Activated CD4-positive, alpha-beta T cell treated with anti-CD3 and anti-CD28 coated beads for 24 hours (primary cell): ENCODE results near the gene FAM227B.
"Not testable (repeated sequence)": the region's sequence is repeated elsewhere in the genome, so short reads cannot be mapped to it uniquely, and the experiment has no call there.

Source experiments
- DNase-seq, 2 donors: peaks; one replicate each; pipeline ENCODE4 v3.0.0-alpha.2; 2020; ENCODE audit warnings: low read depth in 2 of 2

The FAM227B gene, protein sequence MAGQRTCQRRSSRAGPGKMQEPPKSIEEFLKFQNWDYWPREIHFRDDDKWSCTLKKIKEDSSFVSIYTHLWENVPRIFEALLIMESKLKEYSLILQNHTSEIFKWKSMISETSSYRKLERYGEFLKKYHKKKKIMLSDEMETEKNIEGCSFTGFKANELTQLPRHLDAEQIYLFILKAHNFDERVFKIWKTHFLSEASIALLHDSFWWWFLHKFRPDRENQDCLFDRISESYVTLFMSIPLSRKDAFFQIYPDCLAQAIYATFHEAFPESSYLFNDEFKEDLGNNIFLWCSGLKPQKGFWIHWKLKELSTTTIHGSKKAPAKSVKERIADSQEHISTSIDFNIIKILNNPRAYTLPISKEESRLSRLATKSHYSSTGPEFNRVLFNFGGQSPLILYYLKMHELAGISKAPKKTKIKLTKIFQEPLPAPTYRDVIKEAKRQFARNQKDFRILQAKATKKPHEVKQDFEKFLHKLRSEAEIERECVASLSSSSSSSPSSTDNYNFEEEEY

DNA sequence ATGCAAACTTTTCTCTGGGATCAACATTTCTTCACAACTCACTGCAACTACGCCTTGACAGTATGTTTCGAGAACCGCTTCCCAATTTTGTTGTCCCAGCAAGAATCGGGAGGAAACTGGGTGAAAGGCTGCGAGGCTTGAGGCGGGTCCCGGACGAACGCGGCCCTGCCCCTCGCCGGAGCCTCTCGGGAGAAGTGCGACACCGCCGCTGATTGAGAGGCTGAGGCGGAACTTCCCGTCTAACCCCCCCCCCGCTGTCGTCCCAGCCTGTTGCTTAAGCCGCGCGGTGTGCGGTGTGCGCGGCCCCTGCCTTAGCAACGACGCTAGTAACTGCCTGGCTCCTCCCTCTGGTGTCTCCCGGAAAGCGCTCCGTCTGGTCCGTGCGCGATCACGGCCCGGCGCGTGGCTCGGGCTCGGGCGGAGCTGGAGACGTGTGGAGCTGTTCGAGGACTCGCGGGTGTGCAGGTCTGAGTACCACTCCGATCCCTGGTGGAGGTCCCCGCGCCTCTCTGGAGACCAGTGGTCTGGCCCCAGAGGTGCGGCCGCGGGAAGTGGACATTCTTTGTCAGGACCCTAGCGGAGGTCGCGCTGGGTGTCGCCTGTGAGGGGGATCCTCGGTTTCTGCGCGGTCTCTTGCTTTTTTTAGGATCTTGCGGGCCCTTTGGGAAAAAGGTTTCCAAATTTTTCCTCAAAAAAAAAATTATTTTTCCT is at the start of gene FAM227B, which contains the start of gene DTWD1:
FAM227B (minus strand) TSS at position 161 of the 711 bp plus-strand sequence. CDS start 5,647 bp downstream, outside the sequence.
DTWD1 (plus strand) TSS at position 391 of the 711 bp plus-strand sequence. CDS start 4,120 bp downstream, outside the sequence.
- peak; percentile 79 to 85 for DNase-seq

DNA sequence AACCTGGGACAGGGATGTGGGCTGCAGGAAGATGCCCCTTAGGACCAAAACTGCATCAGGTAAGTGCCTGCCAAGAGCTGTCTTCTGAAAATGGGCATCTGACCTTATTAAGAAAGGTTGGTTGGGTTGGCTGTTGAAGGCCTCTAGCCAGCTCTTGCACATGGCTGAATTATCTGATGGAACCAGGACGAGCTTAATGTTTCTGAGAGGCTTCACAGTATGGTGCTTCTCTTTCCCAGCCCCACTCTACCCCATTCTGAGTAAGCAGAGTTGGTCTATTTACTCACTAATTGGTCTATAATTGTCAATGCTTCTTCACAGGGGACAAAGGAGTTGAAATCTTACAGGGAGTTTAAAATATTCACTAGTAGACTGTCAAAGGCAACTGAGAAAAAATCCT is 48.7 kb upstream of the FAM227B start:
- DNase-seq, result no peak

DNA sequence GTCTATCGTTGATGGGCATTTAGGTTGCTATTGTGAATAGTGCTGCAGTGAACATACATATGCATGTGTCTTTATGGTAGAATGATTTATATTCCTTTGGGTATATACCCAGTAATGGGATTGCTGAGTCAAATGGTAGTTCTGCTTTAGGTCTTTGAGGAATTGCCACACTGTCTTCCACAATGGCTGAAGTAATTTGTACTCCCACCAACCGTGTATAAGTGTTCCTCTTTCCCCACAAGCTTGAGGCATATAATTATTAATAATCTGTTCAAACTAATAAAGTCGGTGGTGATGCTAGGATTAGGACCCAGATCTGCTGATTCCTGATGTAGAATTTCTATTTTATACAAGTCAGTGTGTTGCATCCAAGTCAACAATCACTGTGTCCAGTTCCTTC is 45.9 kb upstream of the FAM227B start:
- not testable (repeated sequence) for DNase-seq

DNA sequence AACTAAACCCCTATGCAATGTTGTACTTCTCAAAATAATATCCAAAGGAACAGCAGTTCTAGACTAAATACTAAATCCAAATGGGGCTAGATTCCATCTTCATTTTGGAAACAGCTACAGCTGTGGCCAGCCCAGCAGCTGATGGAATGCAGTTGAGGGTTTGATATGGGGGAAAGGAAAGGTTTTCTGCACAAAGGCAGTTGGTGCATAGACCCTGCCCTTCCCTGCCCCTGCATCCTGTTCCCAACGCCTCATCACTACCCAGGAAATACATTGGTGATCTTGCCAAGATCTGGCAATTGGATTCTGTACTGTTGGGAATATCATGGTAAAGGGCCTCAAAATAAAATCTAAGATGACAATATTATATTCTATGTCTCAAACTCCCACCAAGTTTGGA is 44.1 kb upstream of the FAM227B start:
- DNase-seq, result no peak

DNA sequence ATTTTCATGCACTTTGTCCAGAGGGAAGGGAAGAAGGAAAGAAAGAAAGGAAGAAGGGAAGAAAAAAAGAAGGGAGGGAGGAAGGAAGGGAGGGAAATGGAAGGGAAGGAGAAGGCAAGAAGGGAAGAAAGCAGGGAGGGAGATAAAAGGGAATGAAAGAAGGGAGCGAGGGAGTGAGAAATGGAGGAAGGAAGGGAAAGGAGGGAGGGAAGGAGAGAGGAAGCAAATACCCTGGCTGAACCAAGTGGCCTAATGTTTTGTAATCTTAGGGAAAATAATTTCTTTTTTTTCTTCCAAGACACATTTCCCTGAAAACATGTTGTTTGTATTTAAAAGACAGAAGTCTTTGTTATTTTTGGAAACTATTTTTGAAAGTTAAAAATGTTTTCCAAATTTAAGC is 36.1 kb upstream of the FAM227B start:
- DNase-seq, result no peak

DNA sequence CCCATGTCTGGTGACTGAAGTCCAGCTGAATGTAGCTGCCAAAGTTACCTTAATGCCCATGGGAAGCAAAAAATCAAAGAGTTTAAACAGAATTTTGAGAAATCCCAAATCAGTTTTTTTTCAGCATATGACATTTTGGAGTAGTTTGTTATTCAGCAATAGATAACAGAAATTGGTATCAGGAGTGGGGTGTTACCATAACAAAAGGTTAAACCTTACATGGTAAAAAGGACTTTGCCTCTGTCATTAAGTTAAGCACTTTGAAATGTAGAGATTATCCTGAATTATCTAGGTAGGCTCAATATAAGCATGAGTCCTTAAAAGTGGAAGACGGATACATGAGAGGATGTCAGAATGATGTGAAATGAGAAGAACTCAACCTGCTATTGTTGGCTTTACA is 32.3 kb upstream of the FAM227B start:
- DNase-seq, result no peak

DNA sequence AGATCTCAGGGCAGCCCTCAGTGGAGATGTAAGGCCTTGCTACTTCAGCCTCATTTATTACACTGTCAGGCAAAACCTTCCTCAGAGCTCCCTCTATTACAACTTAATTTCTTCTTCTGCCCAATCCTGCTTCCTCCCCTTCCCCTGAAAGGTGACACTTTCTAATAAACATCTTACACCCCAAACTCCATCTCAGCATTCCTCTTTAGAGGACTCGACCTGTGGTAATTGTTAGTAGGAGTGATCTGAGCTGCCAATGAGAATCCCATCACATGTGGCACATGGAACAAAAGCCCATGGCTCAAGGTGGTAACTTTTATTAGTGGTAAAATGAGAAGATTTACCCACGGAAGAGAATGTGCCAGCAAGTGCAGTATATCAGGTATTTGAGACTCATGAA is 30.1 kb upstream of the FAM227B start:
- no peak for DNase-seq

DNA sequence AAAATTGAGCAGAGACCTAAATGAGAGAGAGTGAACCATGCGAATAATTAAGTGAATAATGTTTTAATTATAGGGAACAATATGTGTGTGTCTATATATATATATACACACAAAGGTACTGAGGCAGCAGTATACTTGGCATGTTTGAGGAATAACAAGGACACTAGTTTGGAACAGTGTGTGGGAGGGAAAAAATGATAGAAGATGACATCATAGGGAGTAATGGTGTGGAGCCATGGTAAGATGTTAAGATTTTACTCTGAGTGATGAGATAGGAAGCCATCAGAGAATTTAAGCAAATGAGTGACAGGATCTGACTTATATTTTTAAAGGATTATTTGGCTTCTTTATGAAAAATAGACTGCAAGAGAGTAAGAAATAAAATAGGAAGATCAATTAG is 29.4 kb upstream of the FAM227B start:
- no peak for DNase-seq

DNA sequence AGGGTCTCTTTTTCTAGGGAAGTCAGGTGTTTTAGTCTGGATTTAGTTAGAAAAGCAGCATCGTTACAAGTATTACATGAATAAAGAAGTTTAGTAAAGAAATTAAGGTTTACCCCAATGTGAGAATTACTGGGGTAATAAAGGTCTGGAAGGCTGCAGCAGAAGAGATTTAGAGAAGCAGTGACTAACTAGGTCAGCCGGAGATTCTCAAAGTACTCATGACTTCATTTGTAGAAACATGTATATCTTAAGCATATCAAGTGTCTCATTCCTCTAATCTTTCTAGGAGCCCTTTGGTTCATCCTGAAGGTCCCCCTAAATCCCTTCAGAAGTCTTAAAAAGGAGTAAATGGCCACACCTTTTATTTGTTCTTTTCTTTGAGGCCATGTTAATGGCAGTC is 26.3 kb upstream of the FAM227B start:
- DNase-seq, result no peak

DNA sequence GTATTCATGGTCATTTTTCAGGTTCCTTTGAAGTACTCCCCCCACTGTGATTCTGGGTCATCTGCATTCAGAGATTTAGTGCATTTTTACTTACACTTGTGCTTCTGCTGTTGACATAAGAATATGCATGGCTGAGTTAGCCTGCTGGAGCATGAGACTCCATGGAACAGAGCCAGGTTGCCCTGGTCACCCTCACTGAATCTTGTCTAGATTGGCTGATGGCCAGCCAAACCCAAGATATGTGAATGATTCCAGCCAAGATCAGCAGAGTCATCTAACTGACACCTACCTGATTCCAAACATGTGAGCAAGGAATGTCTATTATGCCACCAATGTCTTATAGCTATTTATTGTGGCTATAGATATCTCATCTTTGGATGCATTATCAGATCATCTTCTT is 25.3 kb upstream of the FAM227B start:
- DNase-seq, result no peak

DNA sequence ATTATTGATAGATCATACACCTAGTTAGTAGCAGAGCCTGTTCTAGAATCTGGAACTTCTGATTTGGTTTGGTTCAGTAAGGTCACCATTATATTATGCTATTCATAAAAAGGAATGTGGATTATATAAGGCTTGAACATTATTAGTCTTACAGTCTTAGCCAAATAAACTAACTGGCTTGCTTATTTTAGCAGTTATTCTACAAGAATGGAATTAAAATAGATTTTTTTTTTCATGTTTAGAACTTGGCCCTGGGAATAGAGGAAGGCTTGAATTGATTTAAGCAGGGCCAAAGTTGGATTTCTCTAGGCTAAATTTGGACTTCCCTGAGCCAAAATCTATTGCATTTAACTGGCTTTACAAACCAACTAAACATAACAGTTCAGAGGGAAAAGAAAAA is 24.7 kb upstream of the FAM227B start:
- no peak for DNase-seq

DNA sequence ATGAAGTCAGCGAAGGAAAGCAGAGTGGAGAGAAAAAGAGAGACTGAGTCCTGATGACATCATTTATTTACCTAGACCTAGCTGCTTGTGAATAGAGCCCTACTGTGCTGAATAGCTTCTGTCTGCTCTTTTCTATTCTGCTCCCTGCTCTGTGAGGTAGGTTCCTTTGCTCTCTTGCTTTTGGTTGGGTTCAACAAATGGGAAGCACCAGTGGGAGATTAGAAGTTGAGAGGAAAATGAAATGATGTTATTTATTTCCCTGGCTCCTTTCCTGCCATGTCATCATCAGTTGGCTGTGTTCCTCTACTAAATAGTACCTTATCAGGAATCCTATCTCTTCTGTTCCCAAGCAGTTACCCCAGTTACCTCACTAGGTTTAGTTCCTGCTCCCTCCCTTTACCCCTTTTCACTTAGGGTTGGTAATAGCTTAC is 23.8 kb upstream of the FAM227B start:
- no peak for DNase-seq

DNA sequence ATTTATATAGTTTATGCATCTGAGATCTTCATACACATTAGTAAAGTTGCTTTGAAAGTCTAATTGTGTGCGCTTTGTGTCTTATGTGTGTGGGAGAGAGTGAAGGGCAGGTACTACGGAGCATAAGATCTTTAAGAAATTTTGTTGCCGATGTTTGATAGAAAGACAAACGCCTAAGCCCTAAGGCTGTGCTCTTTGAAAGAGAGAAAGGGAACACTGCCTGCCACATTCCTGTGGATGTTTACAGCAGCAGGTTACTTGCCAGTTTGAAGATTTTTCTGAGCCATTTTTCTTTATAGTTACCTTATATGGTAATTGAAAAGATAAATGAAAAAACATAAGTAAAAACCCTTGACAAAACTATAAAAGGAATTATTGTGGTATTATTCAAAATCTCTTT is 17.2 kb upstream of the FAM227B start:
- no peak for DNase-seq

DNA sequence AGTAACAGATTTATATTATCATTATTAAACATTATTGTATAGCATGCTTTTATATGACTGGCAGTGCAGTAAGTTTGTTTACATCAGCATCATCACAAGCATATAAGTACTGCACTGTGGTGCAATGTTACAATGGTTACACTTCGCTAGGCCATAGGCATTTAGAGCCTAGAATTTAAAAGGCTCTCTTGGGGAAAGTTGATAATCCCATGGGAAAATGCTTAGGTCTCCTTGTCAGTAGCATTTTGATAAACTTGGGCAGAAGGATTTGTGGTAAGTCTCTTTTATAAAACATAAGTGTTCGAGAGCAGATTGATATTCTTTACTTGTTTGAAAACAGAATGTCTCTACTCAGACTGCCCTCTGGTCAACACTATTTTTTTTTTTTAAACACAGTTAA is 7.8 kb upstream of the FAM227B start:
- DNase-seq, result no peak

DNA sequence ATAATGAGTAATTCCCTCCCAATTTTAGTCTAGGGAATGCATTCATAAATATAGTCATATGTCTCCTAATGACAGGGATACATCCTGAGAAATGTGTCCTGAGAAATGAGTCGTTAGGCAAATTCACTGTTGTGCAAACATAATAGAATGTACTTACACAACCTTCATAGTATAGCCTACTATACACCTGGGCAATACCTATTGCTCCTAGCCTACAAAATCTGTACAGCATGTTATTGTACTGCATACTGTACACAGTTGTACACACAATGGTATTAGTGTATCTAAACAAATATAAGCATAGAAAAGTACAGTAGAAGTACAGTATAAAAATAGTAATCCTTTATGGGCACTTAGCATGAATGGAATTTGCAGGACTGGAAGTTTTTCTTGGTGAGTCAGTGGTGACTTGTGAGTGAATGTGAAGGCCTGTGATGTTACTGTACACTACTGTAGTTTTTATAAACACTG is 6.8 kb upstream of the FAM227B start:
- DNase-seq, result no peak

DNA sequence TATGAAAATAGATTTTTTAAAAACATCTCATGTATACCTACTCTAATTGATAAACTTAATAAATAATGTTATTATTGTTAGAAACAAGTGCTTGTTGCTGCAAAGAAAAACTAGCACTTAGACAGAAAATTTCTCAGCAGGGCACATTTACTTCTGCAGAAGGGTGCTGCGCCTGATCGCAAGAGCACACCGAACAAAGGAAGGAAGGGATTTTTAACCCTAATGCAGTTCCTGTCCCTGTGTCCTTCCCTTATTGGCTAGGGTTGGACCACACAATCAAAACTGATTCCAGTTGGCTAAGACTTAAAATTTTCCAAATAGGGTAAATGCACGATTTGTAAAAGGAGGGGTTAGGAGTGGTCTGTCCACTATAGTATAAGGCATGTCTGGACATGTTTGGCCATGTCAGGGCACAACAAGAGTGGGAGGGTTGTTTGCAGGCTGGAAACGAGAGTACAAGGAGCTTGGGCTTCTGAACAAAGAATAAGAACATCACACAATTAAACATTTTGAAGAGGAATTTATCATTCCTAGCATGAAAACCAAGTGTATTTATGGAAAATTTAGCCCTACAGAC is 4.9 kb upstream of the FAM227B start:
- no peak for DNase-seq

DNA sequence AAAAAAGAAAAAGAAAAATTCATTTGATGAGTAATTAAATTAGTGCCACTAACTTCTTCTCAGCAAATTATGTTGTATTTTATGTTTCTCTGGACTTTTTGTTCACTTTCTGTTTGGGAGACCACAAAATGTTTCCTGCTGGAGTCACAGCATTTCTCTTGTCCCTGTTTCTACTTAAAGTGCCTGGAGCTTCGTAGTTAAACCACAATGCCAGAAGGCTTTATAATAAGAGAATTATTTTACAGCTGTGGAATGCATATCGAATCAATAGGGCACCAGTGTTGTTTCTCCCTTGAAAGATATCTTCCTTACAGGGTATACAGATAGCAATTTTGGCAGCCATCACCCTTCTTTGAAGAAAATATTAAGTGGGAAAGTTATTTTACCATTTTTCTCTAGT is 3.4 kb upstream of the FAM227B start:
- DNase-seq, result no peak

DNA sequence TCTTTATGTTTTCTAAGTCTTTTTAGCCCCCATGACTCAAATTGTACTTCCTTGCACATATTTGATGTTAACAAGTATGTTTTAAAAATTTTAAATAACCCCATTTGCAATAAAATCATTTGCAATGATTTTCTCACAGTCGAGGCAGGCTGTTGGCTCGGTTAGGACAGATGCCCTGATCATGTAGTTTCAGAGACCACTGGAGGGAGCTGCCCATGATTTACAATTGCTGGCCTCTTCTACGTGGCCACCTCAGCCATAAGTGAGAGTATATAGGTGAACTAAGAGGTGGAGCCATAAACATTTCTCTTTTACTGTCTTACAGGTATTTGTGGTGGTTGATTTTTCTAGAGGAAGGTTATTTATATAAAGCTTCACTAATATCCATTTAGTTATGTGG is 1.9 kb upstream of the FAM227B start:
- no peak for DNase-seq

DNA sequence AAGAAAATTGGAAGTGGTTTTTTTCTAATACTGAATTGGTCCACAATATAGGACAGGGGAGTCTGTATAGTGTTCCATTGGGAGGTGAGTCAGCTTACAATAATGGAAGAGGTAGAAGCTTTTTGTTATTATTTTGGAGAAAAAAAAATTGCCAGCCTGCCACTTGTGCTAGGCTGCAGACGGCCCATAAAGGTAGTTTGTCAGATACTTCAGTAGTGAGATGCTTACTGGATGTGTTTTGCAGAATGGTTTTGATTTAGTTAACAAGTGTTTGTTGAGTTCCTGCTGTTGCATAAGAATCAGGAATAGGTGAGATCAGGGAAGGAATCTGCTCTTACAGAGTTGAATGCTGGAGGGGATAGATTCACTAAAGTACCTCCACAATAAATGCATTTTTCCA is 1.3 kb upstream of the FAM227B start:
- no peak for DNase-seq

DNA sequence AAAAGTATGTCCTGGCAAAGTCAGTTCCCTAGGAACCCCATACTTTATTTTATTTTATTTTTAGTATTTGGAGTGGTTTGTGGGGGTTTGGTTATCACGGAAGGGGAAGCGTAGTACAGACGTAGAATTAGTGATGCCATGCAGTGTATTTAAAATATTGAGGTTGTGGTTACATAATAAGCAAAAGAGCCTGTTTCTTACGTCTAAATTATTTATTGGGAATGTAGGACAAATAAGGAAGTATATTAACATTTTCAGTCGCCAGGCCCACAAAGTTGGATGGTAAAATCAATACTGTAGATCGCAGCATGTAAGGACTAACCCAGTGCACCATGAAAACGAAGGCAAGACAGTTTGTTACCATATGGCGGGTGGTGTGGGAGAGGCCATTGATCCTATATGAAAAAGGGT is 788 bp upstream of the FAM227B start:
- DNase-seq, result no peak

DNA sequence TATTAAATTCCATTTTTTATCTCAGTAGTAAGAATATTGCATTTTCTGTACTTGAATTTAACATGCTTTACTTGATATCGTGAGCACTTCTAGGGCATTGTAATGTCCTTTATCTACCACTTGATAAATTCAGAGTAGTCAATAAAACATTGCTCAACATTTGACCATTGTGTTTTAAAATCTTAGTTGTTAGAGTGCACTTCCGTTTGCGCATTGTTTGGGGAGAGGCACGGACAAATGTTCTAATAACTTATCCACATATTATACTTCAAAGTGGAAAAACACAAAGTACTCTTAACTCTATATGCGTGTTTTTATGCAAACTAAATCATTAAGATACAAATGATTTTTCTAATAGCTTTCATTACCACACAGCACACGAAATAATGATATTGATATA is 419 bp downstream of the FAM227B start:
- no peak for DNase-seq

DNA sequence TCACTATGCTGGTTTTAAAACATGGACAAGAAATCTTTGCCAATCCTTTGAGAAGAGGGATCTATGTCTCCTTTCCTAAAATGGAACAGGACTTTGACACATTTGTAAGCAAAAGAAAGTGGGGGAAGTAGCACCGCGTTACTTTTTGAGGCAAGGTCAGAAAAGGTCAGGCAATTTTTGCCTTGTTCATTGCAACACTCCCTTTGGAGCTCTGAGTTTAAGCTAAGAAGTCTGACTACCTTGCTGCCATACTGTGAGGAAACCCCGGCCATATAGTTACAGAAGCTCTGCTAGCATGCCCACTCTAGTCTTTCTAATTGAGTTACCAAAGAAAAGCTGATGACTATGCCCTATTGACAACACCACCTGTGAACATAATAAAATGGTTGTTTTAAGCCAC is 1.4 kb downstream of the FAM227B start:
- no peak for DNase-seq
